Type B pancreatic cell (in vitro differentiated cells): ENCODE data around the gene TRAPPC2L. TPM values are rescaled to one million over a fixed set of nuclear protein-coding genes. Genes with fewer than 3 reads are reported as not detected.

Source experiments
- DNase-seq: peaks from one replicate; pipeline ENCODE4 v3.0.0; 2021; ENCODE audit warnings: mixed read lengths; ENCODE audit not compliant: unreplicated experiment; ENCODE audit errors: extremely low spot score
- H3K27ac Mint-ChIP-seq: 2 replicates; pipeline ENCODE4 v1.8.0; 2021; ENCODE audit warnings: mild to moderate bottlenecking, mixed read lengths
- H3K27me3 Mint-ChIP-seq: 2 replicates; pipeline ENCODE4 v1.8.0; 2021; ENCODE audit warnings: mixed read lengths
- H3K36me3 Mint-ChIP-seq: 2 replicates; pipeline ENCODE4 v1.8.0; 2021; ENCODE audit warnings: mixed read lengths
- H3K4me1 Mint-ChIP-seq: one replicate; pipeline ENCODE4 v1.8.0; 2021; ENCODE audit warnings: mixed read lengths; ENCODE audit not compliant: unreplicated experiment
- H3K4me3 Mint-ChIP-seq: 2 replicates; pipeline ENCODE4 v1.8.0; 2021; ENCODE audit warnings: mild to moderate bottlenecking, mixed read lengths
- H3K9me3 Mint-ChIP-seq: 2 replicates; pipeline ENCODE4 v1.8.0; 2021; ENCODE audit warnings: mixed read lengths
- CTCF ChIP-seq: fragments of 200-600 bp; sonication (generic); conservative IDR thresholded peaks from 2 replicates; pipeline ENCODE4 v1.5.0; 2021; ENCODE audit warnings: antibody characterized with exemption, mild to moderate bottlenecking
- total RNA-seq: library from RNA; stranded (reverse); gene quantifications from 2 replicates; pipeline ENCODE4 v1.2.1, GENCODE V29; 2021; ENCODE audit warnings: low replicate concordance

TRAPPC2L gene
- total RNA-seq, 1 donor from 2014 or later: 91.4 TPM

- no peak for DNase-seq
- Mint-ChIP-seq H3K4me1 (peaks cover 3% of the 10 kb centered on the region), H3K36me3 (no peaks in the 10 kb centered on the region), H3K27me3 (no peaks in the 10 kb centered on the region), H3K9me3 (no peaks in the 10 kb centered on the region), H3K27ac (no peak overlapping the region), H3K4me3 (no peak overlapping the region)
- no peak for TF ChIP-seq CTCF
Observed at GRCh38 chr16:88817785-88818574, 38.9 kb upstream of the TRAPPC2L start.

GRCh38 chr16:88818575-88818874, 38.4 kb upstream of the TRAPPC2L start:
- TF ChIP-seq CTCF: no peak
- no peaks in the 10 kb centered on the region for H3K36me3 Mint-ChIP-seq
- peaks cover 3% of the 10 kb centered on the region for H3K4me1 Mint-ChIP-seq
- no peak overlapping the region for H3K4me3 Mint-ChIP-seq
- no peaks in the 10 kb centered on the region for H3K27me3 Mint-ChIP-seq
- DNase-seq: no peak
- H3K9me3 Mint-ChIP-seq: no peaks in the 10 kb centered on the region
- no peak overlapping the region for H3K27ac Mint-ChIP-seq

- no peak for DNase-seq
- no peak overlapping the region for H3K4me3 Mint-ChIP-seq
- no peaks in the 10 kb centered on the region for H3K9me3 Mint-ChIP-seq
- no peak overlapping the region for H3K27ac Mint-ChIP-seq
- H3K36me3 Mint-ChIP-seq: no peaks in the 10 kb centered on the region
- no peaks in the 10 kb centered on the region for H3K4me1 Mint-ChIP-seq
- H3K27me3 Mint-ChIP-seq: no peaks in the 10 kb centered on the region
- no peak for TF ChIP-seq CTCF
Observed at GRCh38 chr16:88819126-88819525, 37.8 kb upstream of the TRAPPC2L start.

GRCh38 chr16:88820385-88821025, 36.4 kb upstream of the TRAPPC2L start:
- TF ChIP-seq CTCF: no peak
- Mint-ChIP-seq H3K4me1 (no peaks in the 10 kb centered on the region), H3K9me3 (no peaks in the 10 kb centered on the region), H3K4me3 (no peak overlapping the region), H3K27ac (no peak overlapping the region), H3K36me3 (no peaks in the 10 kb centered on the region), H3K27me3 (no peaks in the 10 kb centered on the region)
- DNase-seq: no peak

- no peaks in the 10 kb centered on the region for H3K27me3 Mint-ChIP-seq
- no peak overlapping the region for H3K27ac Mint-ChIP-seq
- no peak for TF ChIP-seq CTCF
- H3K9me3 Mint-ChIP-seq: no peaks in the 10 kb centered on the region
- no peaks in the 10 kb centered on the region for H3K4me1 Mint-ChIP-seq
- no peaks in the 10 kb centered on the region for H3K36me3 Mint-ChIP-seq
- no peak for DNase-seq
- H3K4me3 Mint-ChIP-seq: no peak overlapping the region
Observed at GRCh38 chr16:88821168-88821850, 35.6 kb upstream of the TRAPPC2L start.
